Measurements from ENCODE around the gene SUN5. TPM values are rescaled to one million over a fixed set of nuclear protein-coding genes. Genes with fewer than 3 reads are reported as not detected.

Gene SUN5
- total RNA-seq, 4 donors from 2014 or later: not detected

GRCh38 chr20:33026779-33027759, 22.8 kb upstream of the SUN5 start:
- TF ChIP-seq POLR2A (IDR thresholded peaks at IDR 0.05) (no peak), CTCF (IDR thresholded peaks at IDR 0.05 in 4 of 5, conservative IDR thresholded peaks at IDR 0.05 in 1 of 5) (no peak)
- H3K9me3 ChIP-seq: no peaks in the 10 kb centered on the region

GRCh38 chr20:33026072-33026778, 22.0 kb upstream of the SUN5 start:
- Histone ChIP-seq H3K27ac (no peak overlapping the region), H3K27me3 (peaks cover 0 to 6% (median 0%) of the 10 kb centered on the region in 3 donors), H3K9me3 (no peaks in the 10 kb centered on the region), H3K4me3 (no peak overlapping the region), H3K4me1 (no peaks in the 10 kb centered on the region), H3K36me3 (no peaks in the 10 kb centered on the region)
- ATAC-seq (no peak), DNase-seq (no peak)
- intact Hi-C loops (cut with DNase I; ENCODE audit: low total_unique reads) (no loop called here), in situ Hi-C loops (cut with MboI; ENCODE audit: low sequenced_read_pairs in 4 of 4) (no loop called here)
- TF ChIP-seq POLR2A (IDR thresholded peaks at IDR 0.05) (no peak), CTCF (IDR thresholded peaks at IDR 0.05 in 4 of 5, conservative IDR thresholded peaks at IDR 0.05 in 1 of 5) (no peak)

More at GRCh38 chr20:33026779-33027759, 22.8 kb upstream of the SUN5 start:
- Histone ChIP-seq H3K27ac (no peak overlapping the region), H3K27me3 (peaks cover 0 to 6% (median 0%) of the 10 kb centered on the region in 3 donors), H3K4me3 (no peak overlapping the region), H3K4me1 (no peaks in the 10 kb centered on the region), H3K36me3 (no peaks in the 10 kb centered on the region)
- intact Hi-C loops (cut with DNase I; ENCODE audit: low total_unique reads): no loop called here
- ATAC-seq: no peak
- DNase-seq: no peak
- in situ Hi-C loops (cut with MboI; ENCODE audit: low sequenced_read_pairs in 4 of 4): no loop called here

- intact Hi-C loops (cut with DNase I; ENCODE audit: low total_unique reads): no loop called here
- H3K27me3 ChIP-seq: peaks cover 0 to 6% (median 0%) of the 10 kb centered on the region in 3 donors
- H3K4me3 ChIP-seq: no peak overlapping the region
- no peaks in the 10 kb centered on the region for H3K4me1 ChIP-seq
- no peaks in the 10 kb centered on the region for H3K36me3 ChIP-seq
- TF ChIP-seq POLR2A (IDR thresholded peaks at IDR 0.05): no peak
- TF ChIP-seq CTCF (IDR thresholded peaks at IDR 0.05 in 4 of 5, conservative IDR thresholded peaks at IDR 0.05 in 1 of 5): no peak
- ATAC-seq (no peak), DNase-seq (no peak)
- in situ Hi-C loops (cut with MboI; ENCODE audit: low sequenced_read_pairs in 4 of 4): no loop called here
- H3K9me3 ChIP-seq: no peaks in the 10 kb centered on the region
- no peak overlapping the region for H3K27ac ChIP-seq
Measured at GRCh38 chr20:33025318-33025876, 21.2 kb upstream of the SUN5 start.

- Histone ChIP-seq H3K27me3 (peaks cover 0 to 6% (median 0%) of the 10 kb centered on the region in 3 donors), H3K27ac (no peak overlapping the region), H3K4me1 (no peaks in the 10 kb centered on the region), H3K4me3 (no peak overlapping the region), H3K36me3 (no peaks in the 10 kb centered on the region), H3K9me3 (no peaks in the 10 kb centered on the region)
- intact Hi-C loops (cut with DNase I; ENCODE audit: low total_unique reads): no loop called here
- TF ChIP-seq CTCF (IDR thresholded peaks at IDR 0.05 in 4 of 5, conservative IDR thresholded peaks at IDR 0.05 in 1 of 5): no peak
- no peak for TF ChIP-seq POLR2A (IDR thresholded peaks at IDR 0.05)
- no peak for DNase-seq
- in situ Hi-C loops (cut with MboI; ENCODE audit: low sequenced_read_pairs in 4 of 4): loop anchor here in 1 of 4 donors (25.0 kb wide), 1 partner anchor 112 kb away; no protein-coding TSS in a partner anchor
- ATAC-seq: no peak
Measured at GRCh38 chr20:33024609-33025317, 20.5 kb upstream of the SUN5 start.
